Measurements from ENCODE around the gene TOP2B.

TOP2B gene

DNA sequence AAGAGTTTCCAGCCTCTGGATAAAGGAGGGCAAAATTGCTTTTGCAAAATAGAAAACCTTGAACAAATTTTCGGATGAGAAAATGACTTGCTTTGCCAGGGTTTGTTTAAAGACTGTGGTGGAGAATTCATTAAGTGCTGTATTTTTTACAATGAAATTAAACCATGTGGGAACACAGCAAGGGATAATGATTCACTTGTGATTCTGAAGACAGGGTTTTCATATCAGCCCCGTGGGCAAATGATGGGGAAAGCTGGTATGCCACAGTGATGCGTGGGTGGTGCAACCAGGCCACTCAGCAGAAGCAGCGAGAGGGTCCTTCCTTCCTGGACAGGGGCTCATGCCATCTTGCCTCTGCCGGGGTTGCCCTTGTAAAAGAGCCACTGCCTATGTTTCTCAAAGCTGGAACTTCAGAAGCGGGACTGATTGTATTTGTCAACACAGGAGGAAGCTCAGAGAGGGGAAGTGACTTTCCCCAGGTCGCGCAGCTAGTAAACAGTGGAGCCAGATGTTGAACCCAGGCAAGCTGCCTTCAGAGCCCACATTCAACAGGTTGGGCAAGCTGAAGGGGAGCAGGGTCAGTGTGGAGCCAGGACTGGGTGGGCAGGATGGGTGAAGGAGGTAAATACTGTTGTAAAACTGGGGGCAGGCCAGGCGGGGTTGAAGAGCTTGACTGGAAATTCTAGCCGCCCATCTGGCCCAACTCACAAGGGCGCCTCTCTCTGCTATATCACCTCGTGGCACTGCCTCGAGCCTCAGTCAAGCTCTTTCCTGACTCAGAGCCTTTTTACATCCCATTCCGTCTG is 79.1 kb downstream of the TOP2B start:
- in situ Hi-C loops (cut with HindIII; ENCODE audit: low sequenced_read_pairs): no loop called here

DNA sequence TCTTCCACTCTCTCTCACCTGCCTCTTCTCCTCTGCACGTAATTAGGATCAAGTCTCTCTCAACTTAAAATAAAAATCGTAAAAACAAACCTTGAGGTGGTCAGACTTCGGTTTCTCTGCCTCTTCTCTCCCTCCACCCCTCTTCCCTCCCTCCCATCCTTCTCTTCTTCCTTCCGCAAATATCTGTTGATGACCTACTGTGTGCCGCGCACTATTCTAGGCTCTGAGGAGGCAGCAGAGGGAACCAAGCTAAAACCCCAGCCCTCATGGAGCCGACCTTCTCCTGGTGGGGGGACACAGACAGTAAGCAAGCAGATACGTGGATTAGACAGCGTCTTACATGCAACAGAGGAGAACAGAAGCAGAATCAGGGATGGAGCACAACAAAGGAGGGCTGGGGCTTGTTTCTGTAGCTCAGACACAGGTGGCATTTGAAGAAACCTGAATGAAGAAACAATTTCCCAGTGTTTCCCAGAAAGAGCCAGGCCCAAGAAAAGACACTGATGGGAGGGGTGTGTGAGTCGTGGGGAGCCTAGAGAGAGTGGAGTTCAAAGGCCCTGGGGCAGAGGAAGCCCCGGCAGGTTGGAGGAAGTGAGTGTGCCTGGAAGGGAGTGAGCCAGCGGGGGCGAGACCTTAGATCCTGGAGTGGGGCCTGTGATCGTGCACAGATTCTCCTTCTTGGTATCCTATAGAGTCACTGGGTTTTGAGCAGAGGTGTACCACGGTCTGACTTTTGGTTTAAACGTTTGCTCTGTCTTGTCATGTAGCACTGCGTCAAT is 80.5 kb downstream of the TOP2B start:
- in situ Hi-C loops (cut with HindIII; ENCODE audit: low sequenced_read_pairs): no loop called here

GRCh38 chr3:25583343-25583742 is 81.4 kb downstream of the TOP2B start:
- in situ Hi-C loops (cut with HindIII; ENCODE audit: low sequenced_read_pairs): no loop called here

DNA sequence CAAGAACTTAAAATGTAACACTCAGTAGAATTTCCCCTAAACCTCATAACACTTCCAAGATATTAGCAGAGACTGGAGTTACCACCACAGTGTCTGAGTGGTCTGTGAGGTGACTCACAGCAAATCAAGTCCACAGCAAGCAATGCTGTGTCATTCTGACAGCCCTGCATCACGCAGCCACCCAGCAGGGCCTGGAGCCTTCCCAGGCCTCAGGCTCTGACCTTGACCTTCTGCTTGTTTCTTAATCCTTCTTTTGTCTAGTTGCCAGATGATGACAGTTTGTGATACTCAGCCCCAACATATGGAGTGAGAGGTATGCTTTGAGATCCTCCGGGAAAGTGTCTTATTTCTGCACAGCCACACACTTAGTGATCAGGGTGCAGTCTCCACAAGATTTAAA is 82.5 kb downstream of the TOP2B start:
- in situ Hi-C loops (cut with HindIII; ENCODE audit: low sequenced_read_pairs): no loop called here

DNA sequence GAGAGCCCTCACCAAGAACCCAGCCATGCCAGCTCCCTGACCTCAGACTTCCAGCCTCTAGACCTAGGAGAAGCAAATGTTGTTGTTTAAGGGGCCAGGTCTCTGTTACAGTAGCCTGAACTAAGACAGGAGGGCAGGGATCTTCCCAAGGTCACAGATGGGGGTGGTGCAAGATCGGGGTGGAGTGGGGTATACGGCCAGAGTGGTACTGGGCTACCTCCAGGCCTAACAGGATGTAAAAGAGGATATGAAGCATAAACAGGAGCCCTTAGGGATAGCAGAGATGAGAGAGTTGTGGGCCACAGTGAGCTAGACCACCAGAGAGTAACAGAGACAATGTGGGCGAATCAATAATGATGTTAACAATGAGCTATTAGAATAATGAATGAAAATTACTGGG is 82.9 kb downstream of the TOP2B start:
- in situ Hi-C loops (cut with HindIII; ENCODE audit: low sequenced_read_pairs): no loop called here

- in situ Hi-C loops (cut with HindIII; ENCODE audit: low sequenced_read_pairs): no loop called here
Measured at GRCh38 chr3:25581335-25581734, 83.4 kb downstream of the TOP2B start.

- in situ Hi-C loops (cut with HindIII; ENCODE audit: low sequenced_read_pairs): no loop called here
Measured at GRCh38 chr3:25580534-25580933, 84.2 kb downstream of the TOP2B start.

- in situ Hi-C loops (cut with HindIII; ENCODE audit: low sequenced_read_pairs): no loop called here
Measured at GRCh38 chr3:25578059-25578458, 86.6 kb downstream of the TOP2B start.

- in situ Hi-C loops (cut with HindIII; ENCODE audit: low sequenced_read_pairs): no loop called here
Measured at GRCh38 chr3:25576831-25577454, 87.8 kb downstream of the TOP2B start.

GRCh38 chr3:25576146-25576545 is 88.6 kb downstream of the TOP2B start:
- in situ Hi-C loops (cut with HindIII; ENCODE audit: low sequenced_read_pairs): no loop called here

- in situ Hi-C loops (cut with HindIII; ENCODE audit: low sequenced_read_pairs): no loop called here
Measured at GRCh38 chr3:25575001-25575400, 89.7 kb downstream of the TOP2B start.

- in situ Hi-C loops (cut with HindIII; ENCODE audit: low sequenced_read_pairs): no loop called here
Measured at GRCh38 chr3:25574172-25574765, 90.4 kb downstream of the TOP2B start.

- in situ Hi-C loops (cut with HindIII; ENCODE audit: low sequenced_read_pairs): no loop called here
Measured at GRCh38 chr3:25573386-25574171, 91.1 kb downstream of the TOP2B start.

DNA sequence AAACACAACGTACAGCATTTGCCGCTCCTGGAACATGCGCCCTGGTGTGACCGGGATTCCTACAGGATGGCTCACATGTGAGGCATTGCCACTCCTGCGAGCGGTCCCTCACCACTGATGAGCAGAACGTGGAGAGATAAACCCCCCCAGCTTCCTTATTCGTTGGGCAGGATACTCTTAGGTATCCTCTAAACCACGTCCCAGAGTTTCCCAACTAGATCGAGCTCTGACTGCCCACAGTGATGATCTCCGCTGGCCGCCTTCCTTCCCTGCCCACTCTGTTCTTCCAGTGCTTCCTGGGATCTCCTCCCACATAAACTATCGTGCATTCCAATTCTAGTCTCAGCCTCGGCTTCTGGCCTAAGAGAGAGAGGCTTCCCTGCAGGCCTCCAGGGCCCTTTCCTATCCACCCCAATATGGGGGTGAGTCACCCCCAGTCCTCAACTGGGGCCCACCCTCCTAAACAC is 91.8 kb downstream of the TOP2B start:
- in situ Hi-C loops (cut with HindIII; ENCODE audit: low sequenced_read_pairs): no loop called here

- in situ Hi-C loops (cut with HindIII; ENCODE audit: low sequenced_read_pairs): no loop called here
Measured at GRCh38 chr3:25572336-25572735, 92.4 kb downstream of the TOP2B start.

- in situ Hi-C loops (cut with HindIII; ENCODE audit: low sequenced_read_pairs): no loop called here
Measured at GRCh38 chr3:25571285-25571684, 93.4 kb downstream of the TOP2B start.

DNA sequence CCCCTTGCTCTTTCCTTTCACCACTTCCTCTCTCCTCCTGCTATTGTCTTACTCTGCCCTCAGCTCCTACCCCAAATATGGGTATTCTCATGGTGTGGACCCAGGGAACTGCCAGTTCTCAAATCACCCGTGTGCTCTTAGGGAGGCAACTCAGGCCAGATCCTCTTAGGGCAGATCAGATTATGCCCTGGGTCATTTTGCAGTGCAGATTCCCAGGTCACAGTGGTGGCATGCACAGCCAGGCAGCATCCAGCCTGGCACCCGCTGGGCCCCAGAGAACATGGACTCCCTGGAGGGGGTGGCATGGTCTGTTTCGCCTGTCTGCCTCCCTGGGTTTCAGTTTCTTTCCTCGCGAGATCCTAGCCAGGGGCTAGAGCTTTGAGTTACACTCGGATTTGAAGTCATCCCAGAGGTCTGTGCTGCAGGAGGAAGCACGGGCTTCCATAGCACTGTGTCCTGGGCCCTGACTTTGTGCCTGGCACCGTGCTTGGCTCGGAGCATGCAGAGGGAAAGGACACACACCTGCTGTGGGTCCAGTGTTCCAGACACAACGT is 96.1 kb downstream of the TOP2B start:
- in situ Hi-C loops (cut with HindIII; ENCODE audit: low sequenced_read_pairs): no loop called here

- in situ Hi-C loops (cut with HindIII; ENCODE audit: low sequenced_read_pairs): no loop called here
Measured at GRCh38 chr3:25567806-25568524, 96.7 kb downstream of the TOP2B start.

DNA sequence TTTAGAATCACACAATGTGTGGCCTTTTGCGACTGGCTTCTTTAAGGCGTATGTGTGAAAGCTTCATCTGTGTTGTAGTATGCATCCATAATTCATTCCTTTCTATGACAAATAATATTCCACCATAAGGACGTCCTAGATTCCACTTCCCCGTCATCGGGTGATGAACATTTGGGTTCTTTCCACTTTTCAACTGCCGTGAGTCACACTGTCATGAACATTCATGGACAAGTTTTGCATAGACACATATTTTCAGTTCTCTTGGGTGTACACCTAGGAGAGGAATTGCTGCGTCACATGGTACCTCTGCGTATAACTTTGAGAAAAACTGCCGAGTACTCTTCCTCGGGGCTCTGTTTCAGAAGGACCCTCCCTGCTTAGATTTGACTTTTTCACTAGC is 97.3 kb downstream of the TOP2B start:
- in situ Hi-C loops (cut with HindIII; ENCODE audit: low sequenced_read_pairs): no loop called here

All from DLD1 (cell line).